WTC11 (cell line): Measurements from ENCODE around the gene MRC2. TPM values are rescaled to one million over a fixed set of nuclear protein-coding genes. Genes with fewer than 3 reads are reported as not detected.
"Not testable (repeated sequence)": the region's sequence is repeated elsewhere in the genome, so short reads cannot be mapped to it uniquely, and the experiment has no call there.

ENCODE experiments used
- ATAC-seq: fragments of 200-7000 bp; cut with Tn5 transposase; 2 replicates; pipeline ENCODE4 v1.10.0; 2021; ENCODE audit warnings: mild to moderate bottlenecking, moderate library complexity
- CTCF ChIA-PET: fragments of 300-600 bp; sonication (Branson Sonifier 250); formaldehyde crosslinking; loops from one replicate; lab custom pipeline; 2021; ENCODE audit warnings: antibody characterized with exemption; lab: Charles Lee
- POLR2A ChIA-PET: fragments of 350-600 bp; sonication (Branson Sonifier 250); formaldehyde crosslinking; loops from one replicate; lab custom pipeline; 2021; ENCODE audit warnings: antibody characterized with exemption; lab: Charles Lee
- DNase-seq: peaks from one replicate; pipeline ENCODE4 v3.0.0; 2021; ENCODE audit warnings: low spot score
- H3K27ac Mint-ChIP-seq: 2 replicates; pipeline ENCODE4 v1.8.0; 2021; ENCODE audit warnings: mixed read lengths
- H3K27me3 Mint-ChIP-seq: 2 replicates; pipeline ENCODE4 v1.8.0; 2021; ENCODE audit warnings: low read depth, mild to moderate bottlenecking, moderate library complexity, mixed read lengths
- H3K36me3 Mint-ChIP-seq: 2 replicates; pipeline ENCODE4 v1.8.0; 2021; ENCODE audit warnings: mixed read lengths
- H3K4me1 Mint-ChIP-seq: 2 replicates; pipeline ENCODE4 v1.8.0; 2022; ENCODE audit warnings: mixed read lengths
- H3K4me3 Mint-ChIP-seq: 2 replicates; pipeline ENCODE4 v1.8.0; 2021; ENCODE audit warnings: mild to moderate bottlenecking, moderate library complexity, mixed read lengths
- H3K9me3 Mint-ChIP-seq: 2 replicates; pipeline ENCODE4 v1.8.0; 2021; ENCODE audit warnings: mixed read lengths
- ESRRA ChIP-seq: sonication (generic); formaldehyde crosslinking; IDR thresholded peaks from 2 replicates; pipeline ENCODE4 v1.8.1; 2022; ENCODE audit warnings: mild to moderate bottlenecking, missing genetic modification reagents, borderline replicate concordance
- JAZF1 ChIP-seq: fragments of 250-450 bp; sonication (Bioruptor Pico); IDR thresholded peaks from 2 replicates; pipeline ENCODE4 v1.9.0; 2021; ENCODE audit warnings: moderate library complexity, mild to moderate bottlenecking, inconsistent platforms
- MXD4 ChIP-seq: fragments of 250-450 bp; sonication (Bioruptor Pico); IDR thresholded peaks from 2 replicates; pipeline ENCODE4 v1.8.0; 2021; ENCODE audit warnings: mild to moderate bottlenecking, moderate library complexity, borderline replicate concordance
- MYBL2 ChIP-seq: sonication (generic); formaldehyde crosslinking; IDR thresholded peaks from 2 replicates; pipeline ENCODE4 v1.8.1; 2023; ENCODE audit warnings: mild to moderate bottlenecking, moderate library complexity, missing genetic modification reagents
- OVOL2 ChIP-seq: fragments of 250-450 bp; sonication (Bioruptor Pico); IDR thresholded peaks from 2 replicates; pipeline ENCODE4 v1.9.0; 2021; ENCODE audit warnings: mild to moderate bottlenecking, borderline replicate concordance
- PRRX2 ChIP-seq: fragments of 250-450 bp; sonication (Bioruptor Pico); IDR thresholded peaks from 2 replicates; pipeline ENCODE4 v1.8.0; 2021; ENCODE audit warnings: mild to moderate bottlenecking
- SOX15 ChIP-seq: fragments of 250-450 bp; sonication (Bioruptor Pico); IDR thresholded peaks from 2 replicates; pipeline ENCODE4 v1.9.0; 2021; ENCODE audit warnings: mild to moderate bottlenecking
- SP1 ChIP-seq: sonication (generic); formaldehyde crosslinking; conservative IDR thresholded peaks from 2 replicates; pipeline ENCODE4 v1.8.1; 2022; ENCODE audit warnings: missing genetic modification reagents
- TEAD4 ChIP-seq: sonication (generic); formaldehyde crosslinking; IDR thresholded peaks from 2 replicates; pipeline ENCODE4 v1.8.0; 2022; ENCODE audit warnings: mild to moderate bottlenecking, missing genetic modification reagents
- ZNF232 ChIP-seq: sonication (generic); formaldehyde crosslinking; IDR thresholded peaks from 2 replicates; pipeline ENCODE4 v1.8.0; 2022; ENCODE audit warnings: mild to moderate bottlenecking, missing genetic modification reagents
- ZNF263 ChIP-seq: sonication (generic); formaldehyde crosslinking; IDR thresholded peaks from 2 replicates; pipeline ENCODE4 v1.8.1; 2022; ENCODE audit warnings: low read depth, mild to moderate bottlenecking, moderate library complexity, missing genetic modification reagents
- ZNF416 ChIP-seq: fragments of 250-450 bp; sonication (Bioruptor Pico); IDR thresholded peaks from 2 replicates; pipeline ENCODE4 v1.9.0; 2021; ENCODE audit warnings: mild to moderate bottlenecking, inconsistent platforms
- total RNA-seq: library from RNA; stranded (reverse); gene quantifications from 3 replicates; pipeline ENCODE4 v1.2.3, GENCODE V29; 2021
- TF ChIP-seq, protein P1 (sequence below): sonication (generic); formaldehyde crosslinking; IDR thresholded peaks from 2 replicates; pipeline ENCODE4 v1.8.1; 2022; ENCODE audit warnings: low read depth, missing genetic modification reagents, borderline replicate concordance
- TF ChIP-seq, protein P2 (sequence below): fragments of 250-450 bp; sonication (Bioruptor Pico); IDR thresholded peaks from 2 replicates; pipeline ENCODE4 v1.9.0; 2021; ENCODE audit warnings: mild to moderate bottlenecking, borderline replicate concordance
- TF ChIP-seq, protein P3 (sequence below): fragments of 250-450 bp; sonication (Bioruptor Pico); IDR thresholded peaks from 2 replicates; pipeline ENCODE4 v1.8.0; 2021; ENCODE audit warnings: mild to moderate bottlenecking

The MRC2 gene
- total RNA-seq, 1 experiment from 2014 or later: 35.3 TPM

DNA sequence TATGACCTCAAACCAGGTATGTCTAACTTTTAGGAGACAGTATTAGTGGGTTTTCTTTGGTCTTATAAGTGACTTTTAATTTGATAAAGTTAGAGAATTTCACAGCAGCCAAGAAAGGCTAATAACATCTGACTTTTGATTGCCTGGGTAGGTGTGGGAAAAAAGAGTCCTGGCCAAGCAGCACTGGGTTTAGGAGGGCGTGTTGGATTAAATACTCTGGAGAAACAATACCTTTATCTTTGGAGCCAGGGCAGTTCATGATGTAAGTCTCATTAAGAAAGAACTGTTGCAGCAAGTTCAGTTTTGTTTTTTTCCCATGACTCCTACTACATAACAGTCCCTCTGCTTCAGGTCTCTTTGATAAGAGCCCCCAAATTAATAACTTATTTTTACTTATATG lies 26.7 kb upstream of the MRC2 start:
- peaks cover 14% of the 10 kb centered on the region for H3K9me3 Mint-ChIP-seq
- POLR2A ChIA-PET: no interaction called here
- no peak for DNase-seq
- no peak overlapping the region for H3K4me3 Mint-ChIP-seq
- H3K27ac Mint-ChIP-seq: peak overlapping the region; percentile 15; the same call in 1 of the 2 replicates
- 0 out of 2 replicates have a peak, but pooled peaks cover 6% of the 10 kb centered on the region for H3K4me1 Mint-ChIP-seq
- no peak for ATAC-seq
- peaks cover 50% of the 10 kb centered on the region for H3K36me3 Mint-ChIP-seq
- H3K27me3 Mint-ChIP-seq: no peaks in the 10 kb centered on the region
- CTCF ChIA-PET: interaction anchor here (1.1 kb wide), 1 partner anchor 48 kb away, joined by 3 read pairs; no protein-coding TSS in a partner anchor
- TF ChIP-seq MXD4 (CRISPR knock-in tag): no peak
- no peak for TF ChIP-seq MYBL2 (CRISPR knock-in tag)
- TF ChIP-seq ZNF232: no peak
- TF ChIP-seq, protein P1, sequence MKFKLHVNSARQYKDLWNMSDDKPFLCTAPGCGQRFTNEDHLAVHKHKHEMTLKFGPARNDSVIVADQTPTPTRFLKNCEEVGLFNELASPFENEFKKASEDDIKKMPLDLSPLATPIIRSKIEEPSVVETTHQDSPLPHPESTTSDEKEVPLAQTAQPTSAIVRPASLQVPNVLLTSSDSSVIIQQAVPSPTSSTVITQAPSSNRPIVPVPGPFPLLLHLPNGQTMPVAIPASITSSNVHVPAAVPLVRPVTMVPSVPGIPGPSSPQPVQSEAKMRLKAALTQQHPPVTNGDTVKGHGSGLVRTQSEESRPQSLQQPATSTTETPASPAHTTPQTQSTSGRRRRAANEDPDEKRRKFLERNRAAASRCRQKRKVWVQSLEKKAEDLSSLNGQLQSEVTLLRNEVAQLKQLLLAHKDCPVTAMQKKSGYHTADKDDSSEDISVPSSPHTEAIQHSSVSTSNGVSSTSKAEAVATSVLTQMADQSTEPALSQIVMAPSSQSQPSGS (CRISPR knock-in tag): no peak
- no peak for TF ChIP-seq ZNF263 (CRISPR knock-in tag)
- no peak for TF ChIP-seq PRRX2
- TF ChIP-seq, all 79 proteins: peak for 0

DNA sequence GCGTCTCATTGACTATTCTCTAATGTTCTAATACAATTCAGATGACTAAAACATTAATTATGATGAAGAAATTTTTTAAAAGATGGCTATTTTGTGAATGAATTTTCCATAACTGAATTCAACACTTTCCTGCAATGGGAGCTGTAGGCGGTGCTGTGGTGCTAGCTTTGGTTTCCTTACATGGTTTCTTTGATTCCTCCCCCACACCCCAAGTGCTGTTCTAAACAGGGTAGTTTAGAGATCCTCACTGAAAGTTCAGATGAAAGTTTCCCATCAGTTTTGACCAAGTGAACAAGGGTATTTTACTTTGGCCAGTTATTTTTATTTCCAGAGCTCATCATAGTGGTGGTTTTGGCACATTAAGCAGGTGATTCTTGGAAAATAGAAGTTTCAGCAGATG lies 26.0 kb upstream of the MRC2 start:
- no peak for ATAC-seq
- no peak for DNase-seq
- Mint-ChIP-seq H3K4me1 (0 out of 2 replicates have a peak, but pooled peaks cover 6% of the 10 kb centered on the region), H3K36me3 (peaks cover 49% of the 10 kb centered on the region), H3K4me3 (no peak overlapping the region), H3K9me3 (peaks cover 9% of the 10 kb centered on the region), H3K27me3 (no peaks in the 10 kb centered on the region), H3K27ac (no peak overlapping the region)
- POLR2A ChIA-PET: interaction anchor here (0.6 kb wide), 1 partner anchor 8 kb away, joined by 4 read pairs; no protein-coding TSS in a partner anchor
- CTCF ChIA-PET: no interaction called here
- TF ChIP-seq SP1 (CRISPR knock-in tag) (no peak), ZNF416 (no peak), TEAD4 (CRISPR knock-in tag) (no peak), SOX15 (CRISPR knock-in tag) (no peak), ESRRA (CRISPR knock-in tag) (no peak), OVOL2 (no peak), JAZF1 (CRISPR knock-in tag) (no peak)
- TF ChIP-seq, protein P1 (CRISPR knock-in tag): no peak
- TF ChIP-seq, protein P2, sequence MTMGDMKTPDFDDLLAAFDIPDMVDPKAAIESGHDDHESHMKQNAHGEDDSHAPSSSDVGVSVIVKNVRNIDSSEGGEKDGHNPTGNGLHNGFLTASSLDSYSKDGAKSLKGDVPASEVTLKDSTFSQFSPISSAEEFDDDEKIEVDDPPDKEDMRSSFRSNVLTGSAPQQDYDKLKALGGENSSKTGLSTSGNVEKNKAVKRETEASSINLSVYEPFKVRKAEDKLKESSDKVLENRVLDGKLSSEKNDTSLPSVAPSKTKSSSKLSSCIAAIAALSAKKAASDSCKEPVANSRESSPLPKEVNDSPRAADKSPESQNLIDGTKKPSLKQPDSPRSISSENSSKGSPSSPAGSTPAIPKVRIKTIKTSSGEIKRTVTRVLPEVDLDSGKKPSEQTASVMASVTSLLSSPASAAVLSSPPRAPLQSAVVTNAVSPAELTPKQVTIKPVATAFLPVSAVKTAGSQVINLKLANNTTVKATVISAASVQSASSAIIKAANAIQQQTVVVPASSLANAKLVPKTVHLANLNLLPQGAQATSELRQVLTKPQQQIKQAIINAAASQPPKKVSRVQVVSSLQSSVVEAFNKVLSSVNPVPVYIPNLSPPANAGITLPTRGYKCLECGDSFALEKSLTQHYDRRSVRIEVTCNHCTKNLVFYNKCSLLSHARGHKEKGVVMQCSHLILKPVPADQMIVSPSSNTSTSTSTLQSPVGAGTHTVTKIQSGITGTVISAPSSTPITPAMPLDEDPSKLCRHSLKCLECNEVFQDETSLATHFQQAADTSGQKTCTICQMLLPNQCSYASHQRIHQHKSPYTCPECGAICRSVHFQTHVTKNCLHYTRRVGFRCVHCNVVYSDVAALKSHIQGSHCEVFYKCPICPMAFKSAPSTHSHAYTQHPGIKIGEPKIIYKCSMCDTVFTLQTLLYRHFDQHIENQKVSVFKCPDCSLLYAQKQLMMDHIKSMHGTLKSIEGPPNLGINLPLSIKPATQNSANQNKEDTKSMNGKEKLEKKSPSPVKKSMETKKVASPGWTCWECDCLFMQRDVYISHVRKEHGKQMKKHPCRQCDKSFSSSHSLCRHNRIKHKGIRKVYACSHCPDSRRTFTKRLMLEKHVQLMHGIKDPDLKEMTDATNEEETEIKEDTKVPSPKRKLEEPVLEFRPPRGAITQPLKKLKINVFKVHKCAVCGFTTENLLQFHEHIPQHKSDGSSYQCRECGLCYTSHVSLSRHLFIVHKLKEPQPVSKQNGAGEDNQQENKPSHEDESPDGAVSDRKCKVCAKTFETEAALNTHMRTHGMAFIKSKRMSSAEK (CRISPR knock-in tag): no peak
- TF ChIP-seq, protein P3, sequence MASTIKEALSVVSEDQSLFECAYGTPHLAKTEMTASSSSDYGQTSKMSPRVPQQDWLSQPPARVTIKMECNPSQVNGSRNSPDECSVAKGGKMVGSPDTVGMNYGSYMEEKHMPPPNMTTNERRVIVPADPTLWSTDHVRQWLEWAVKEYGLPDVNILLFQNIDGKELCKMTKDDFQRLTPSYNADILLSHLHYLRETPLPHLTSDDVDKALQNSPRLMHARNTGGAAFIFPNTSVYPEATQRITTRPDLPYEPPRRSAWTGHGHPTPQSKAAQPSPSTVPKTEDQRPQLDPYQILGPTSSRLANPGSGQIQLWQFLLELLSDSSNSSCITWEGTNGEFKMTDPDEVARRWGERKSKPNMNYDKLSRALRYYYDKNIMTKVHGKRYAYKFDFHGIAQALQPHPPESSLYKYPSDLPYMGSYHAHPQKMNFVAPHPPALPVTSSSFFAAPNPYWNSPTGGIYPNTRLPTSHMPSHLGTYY (CRISPR knock-in tag): no peak

DNA sequence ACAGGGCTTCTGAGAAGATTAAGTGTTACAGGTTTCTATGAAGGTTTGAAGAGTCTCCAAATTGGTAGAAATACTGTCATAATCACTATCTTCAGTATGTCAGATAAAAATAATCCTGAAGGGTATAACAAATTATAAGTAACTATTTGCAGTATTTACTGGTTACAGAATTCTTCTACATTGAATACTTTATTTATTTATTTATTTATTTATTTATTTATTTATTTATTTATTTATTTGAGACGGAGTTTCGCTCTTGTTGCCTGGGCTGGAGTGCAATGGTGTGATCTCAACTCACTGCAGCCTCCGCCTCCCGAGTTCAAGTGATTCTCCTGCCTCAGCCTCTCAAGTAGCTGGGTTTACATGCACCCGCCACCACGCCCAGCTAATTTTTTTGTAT lies 23.7 kb upstream of the MRC2 start:
- DNase-seq, H3K27me3 Mint-ChIP-seq, H3K4me1 Mint-ChIP-seq, POLR2A ChIA-PET, H3K4me3 Mint-ChIP-seq, H3K9me3 Mint-ChIP-seq, ATAC-seq, H3K27ac Mint-ChIP-seq, CTCF ChIA-PET: not testable (repeated sequence)
- H3K36me3 Mint-ChIP-seq: peaks cover 48% of the 10 kb centered on the region
